Inflammatory macrophage treated with lipopolysaccharide for 1 hour (primary cell): ENCODE measurements around the gene TCF15.

Source experiments
- DNase-seq, 2 donors: peaks; one replicate each; pipeline ENCODE4 v3.0.0-alpha.2; 2020 to 2022

The TCF15 gene

GRCh38 chr20:641516-641875 lies 31.4 kb upstream of the TCF15 start:
- DNase-seq, result no peak

GRCh38 chr20:640674-641515 lies 30.8 kb upstream of the TCF15 start:
- no peak for DNase-seq

GRCh38 chr20:638579-638978 lies 28.5 kb upstream of the TCF15 start:
- no peak for DNase-seq

GRCh38 chr20:637559-637958 lies 27.4 kb upstream of the TCF15 start:
- DNase-seq, result no peak

GRCh38 chr20:635893-636338 lies 25.8 kb upstream of the TCF15 start:
- no peak for DNase-seq

GRCh38 chr20:635028-635892 lies 25.2 kb upstream of the TCF15 start:
- DNase-seq, result no peak

- DNase-seq, result no peak
These were observed 24.2 kb upstream of the TCF15 start for GRCh38 chr20:634148-634925.

- no peak for DNase-seq
These were observed 21.0 kb upstream of the TCF15 start for GRCh38 chr20:631101-631500.

GRCh38 chr20:626579-626978 lies 16.5 kb upstream of the TCF15 start:
- DNase-seq, result no peak

- peak; percentile 19 to 40 for DNase-seq
These were observed 15.3 kb upstream of the TCF15 start for GRCh38 chr20:625360-625932.

- DNase-seq, result no peak
These were observed 13.6 kb upstream of the TCF15 start for GRCh38 chr20:623704-624103.

- no peak for DNase-seq
These were observed 12.9 kb upstream of the TCF15 start for GRCh38 chr20:623021-623420.

GRCh38 chr20:622161-622560 lies 12.1 kb upstream of the TCF15 start:
- no peak for DNase-seq

GRCh38 chr20:621125-621756 lies 11.1 kb upstream of the TCF15 start:
- DNase-seq, result peak in 1 of 2 donors; percentile 63

GRCh38 chr20:620246-620645 lies 10.1 kb upstream of the TCF15 start:
- no peak for DNase-seq

- DNase-seq, result no peak
These were observed 8.9 kb upstream of the TCF15 start for GRCh38 chr20:618980-619379.

GRCh38 chr20:617934-618690 lies 8.0 kb upstream of the TCF15 start:
- no peak for DNase-seq

- DNase-seq, result no peak
These were observed 5.4 kb upstream of the TCF15 start for GRCh38 chr20:615514-615913.

- DNase-seq, result no peak
These were observed 1.7 kb upstream of the TCF15 start for GRCh38 chr20:611843-612185.

- DNase-seq, result no peak
These were observed 1.1 kb upstream of the TCF15 start for GRCh38 chr20:611047-611842.
